IMR-90 (cell line): Measurements from ENCODE around the gene IFI27L2. TPM values are rescaled to one million over a fixed set of nuclear protein-coding genes. Genes with fewer than 3 reads are reported as not detected.

Source experiments
- ATAC-seq: fragments of 200-7000 bp; cut with Tn5 transposase; 2 replicates; pipeline ENCODE4 v1.9.1; 2020; ENCODE audit warnings: low read depth, mild to moderate bottlenecking, moderate library complexity
- BruUV-seq: library from RNA; stranded (reverse); fragments of 400-500 nt; replicated peaks from 2 replicates; lab custom pipeline; 2021; lab: Mats Ljungman, UMichigan
- CTCF ChIA-PET: fragments of 300-600 bp; formaldehyde crosslinking; extraction: SDS; loops from one replicate; lab custom pipeline; 2021; ENCODE audit warnings: antibody characterized with exemption; lab: Yijun Ruan, JAX
- POLR2A ChIA-PET: fragments of 300-600 bp; sonication (Branson Sonifier 250); formaldehyde crosslinking; loops from one replicate; lab custom pipeline; 2022; ENCODE audit warnings: antibody characterized with exemption; ENCODE audit not compliant: unreplicated experiment; lab: Charles Lee
- DNase-seq: peaks from one replicate; pipeline ENCODE4 v3.0.0; 2013
- H2AFZ ChIP-seq: replicated peaks from 2 replicates; pipeline ENCODE3; 2013; ENCODE audit warnings: low read length, mild to moderate bottlenecking; ENCODE audit not compliant: poor library complexity
- H2AK5ac ChIP-seq: 2 replicates; pipeline ENCODE4 v1.6.1; 2013; ENCODE audit warnings: low read depth, low read length, inconsistent platforms
- H2AK9ac ChIP-seq: replicated peaks from 2 replicates; pipeline ENCODE3; 2013; ENCODE audit warnings: mild to moderate bottlenecking, low read depth, low read length, moderate library complexity; ENCODE audit not compliant: poor library complexity
- H2BK120ac ChIP-seq: 2 replicates; pipeline ENCODE4 v1.6.1; 2013; ENCODE audit warnings: low read depth, low read length, inconsistent platforms
- H2BK15ac ChIP-seq: 3 replicates; pipeline ENCODE4 v1.6.1; 2013; ENCODE audit warnings: low read depth, low read length, inconsistent platforms
- H2BK20ac ChIP-seq: 2 replicates; pipeline ENCODE4 v1.6.1; 2013; ENCODE audit warnings: low read depth, mild to moderate bottlenecking, inconsistent platforms, low read length, moderate library complexity
- H2BK5ac ChIP-seq: 2 replicates; pipeline ENCODE4 v1.6.1; 2013; ENCODE audit warnings: mild to moderate bottlenecking, low read depth, low read length, inconsistent platforms; ENCODE audit not compliant: poor library complexity, severe bottlenecking
- H3K14ac ChIP-seq: replicated peaks from 2 replicates; pipeline ENCODE4 v1.6.1; 2013; ENCODE audit warnings: low read depth, low read length, inconsistent platforms
- H3K18ac ChIP-seq: 2 replicates; pipeline ENCODE4 v1.6.1; 2013; ENCODE audit warnings: low read depth, low read length, control low read depth
- H3K23ac ChIP-seq: 2 replicates; pipeline ENCODE4 v1.6.1; 2013; ENCODE audit warnings: low read depth, low read length, inconsistent platforms
- H3K27ac ChIP-seq: 2 replicates; pipeline ENCODE4 v1.5.1; 2013; ENCODE audit warnings: mild to moderate bottlenecking, control low read depth, low read length; ENCODE audit not compliant: insufficient read depth
- H3K27me3 ChIP-seq: 2 replicates; pipeline ENCODE4 v1.6.1; 2013; ENCODE audit warnings: low read length; ENCODE audit not compliant: control insufficient read depth, insufficient read depth
- H3K36me3 ChIP-seq: 2 replicates; pipeline ENCODE4 v1.6.1; 2013; ENCODE audit warnings: low read length, mixed read lengths; ENCODE audit not compliant: control insufficient read depth, insufficient read depth
- H3K4ac ChIP-seq: 2 replicates; pipeline ENCODE4 v1.6.1; 2013; ENCODE audit warnings: low read depth, low read length, inconsistent platforms
- H3K4me1 ChIP-seq: 2 replicates; pipeline ENCODE4 v1.6.1; 2013; ENCODE audit warnings: low read length, mixed read lengths; ENCODE audit not compliant: control insufficient read depth, insufficient read depth
- H3K4me2 ChIP-seq: 2 replicates; pipeline ENCODE4 v1.6.1; 2013; ENCODE audit warnings: low read depth, mild to moderate bottlenecking, control low read depth, low read length, moderate library complexity
- H3K4me3 ChIP-seq: 2 replicates; pipeline ENCODE4 v1.5.1; 2013; ENCODE audit warnings: low read depth, mild to moderate bottlenecking, control low read depth, low read length, moderate library complexity; ENCODE audit not compliant: insufficient read depth
- H3K56ac ChIP-seq: 2 replicates; pipeline ENCODE4 v1.6.1; 2013; ENCODE audit warnings: low read length, inconsistent platforms; ENCODE audit not compliant: insufficient read depth; ENCODE audit errors: extremely low read depth
- H3K79me1 ChIP-seq, 2 experiments: 2 replicates each; pipeline ENCODE4 v1.6.1; 2013; ENCODE audit warnings: low read length in 2 of 2, inconsistent platforms in 1 of 2, low read depth in 1 of 2
- H3K9ac ChIP-seq: 2 replicates; pipeline ENCODE4 v1.6.1; 2013; ENCODE audit warnings: low read depth, low read length, control low read depth
- H3K9me1 ChIP-seq: 2 replicates; pipeline ENCODE4 v1.6.1; 2013; ENCODE audit warnings: low read length, inconsistent platforms; ENCODE audit not compliant: insufficient read depth
- H3K9me3 ChIP-seq: 2 replicates; pipeline ENCODE4 v1.6.1; 2013; ENCODE audit warnings: low read length; ENCODE audit not compliant: control insufficient read depth, insufficient read depth
- H4K20me1 ChIP-seq: 2 replicates; pipeline ENCODE4 v1.6.1; 2013; ENCODE audit warnings: low read length, inconsistent platforms; ENCODE audit not compliant: insufficient read depth
- H4K5ac ChIP-seq: 2 replicates; pipeline ENCODE4 v1.6.1; 2013; ENCODE audit warnings: mild to moderate bottlenecking, low read depth, low read length, control low read depth
- H4K8ac ChIP-seq, 2 experiments: 2 replicates each; pipeline ENCODE4 v1.6.1; 2013; ENCODE audit warnings: low read depth in 2 of 2, low read length in 2 of 2, control low read depth in 1 of 2, inconsistent platforms in 1 of 2
- H4K91ac ChIP-seq: 2 replicates; pipeline ENCODE4 v1.6.1; 2013; ENCODE audit warnings: low read depth, low read length, inconsistent platforms; ENCODE audit not compliant: insufficient read depth
- BHLHE40 ChIP-seq: fragments of 150-350 bp; IDR thresholded peaks from 2 replicates; pipeline ENCODE4 v1.6.1; 2016; ENCODE audit warnings: mild to moderate bottlenecking, low read depth, low read length
- CEBPB ChIP-seq: IDR thresholded peaks from 2 replicates; pipeline ENCODE4 v1.6.1; 2012; ENCODE audit warnings: low read depth, low read length, improper control_type of control experiment
- CHD1 ChIP-seq: IDR thresholded peaks from 2 replicates; pipeline ENCODE4 v1.6.1; 2012; ENCODE audit warnings: low read depth, low read length, improper control_type of control experiment
- FOS ChIP-seq: fragments of 150-350 bp; IDR thresholded peaks from 2 replicates; pipeline ENCODE4 v1.6.1; 2016; ENCODE audit warnings: low read depth, low read length
- MAFK ChIP-seq: IDR thresholded peaks from 2 replicates; pipeline ENCODE4 v1.6.1; 2012; ENCODE audit warnings: low read depth, low read length, improper control_type of control experiment
- MAZ ChIP-seq: IDR thresholded peaks from 2 replicates; pipeline ENCODE4 v1.6.1; 2012; ENCODE audit warnings: low read depth, mild to moderate bottlenecking, low read length, improper control_type of control experiment, moderate library complexity, borderline replicate concordance
- MXI1 ChIP-seq: IDR thresholded peaks from 2 replicates; pipeline ENCODE4 v1.6.1; 2012; ENCODE audit warnings: low read depth, mild to moderate bottlenecking, low read length, moderate library complexity, borderline replicate concordance
- NFE2L2 ChIP-seq: fragments of 150-350 bp; IDR thresholded peaks from 2 replicates; pipeline ENCODE4 v1.6.1; 2016; ENCODE audit warnings: low read depth, mild to moderate bottlenecking, low read length
- POLR2A ChIP-seq: IDR thresholded peaks from 2 replicates; pipeline ENCODE4 v1.6.1; 2012; ENCODE audit warnings: mild to moderate bottlenecking, low read depth, low read length
- RAD21 ChIP-seq: IDR thresholded peaks from 2 replicates; pipeline ENCODE4 v1.6.1; 2012; ENCODE audit warnings: low read length, improper control_type of control experiment
- RCOR1 ChIP-seq: IDR thresholded peaks from 2 replicates; pipeline ENCODE4 v1.6.1; 2012; ENCODE audit warnings: mild to moderate bottlenecking, low read length, improper control_type of control experiment; ENCODE audit not compliant: insufficient replicate concordance
- RFX5 ChIP-seq: IDR thresholded peaks from 2 replicates; pipeline ENCODE4 v1.8.0; 2012; ENCODE audit warnings: low read depth, mild to moderate bottlenecking, low read length, moderate library complexity
- SMC3 ChIP-seq: fragments of 150-350 bp; IDR thresholded peaks from 2 replicates; pipeline ENCODE4 v1.6.1; 2016; ENCODE audit warnings: low read depth, mild to moderate bottlenecking, antibody characterized with exemption, low read length, moderate library complexity
- WGBS, 2 experiments: methylation state at CpG; one replicate each; pipeline versions ENCODE4 v1.1.5 to v1.1.7; 2013; ENCODE audit warnings: missing lambda C conversion rate in 2 of 2; ENCODE audit not compliant: insufficient read length in 1 of 2; ENCODE audit errors: extremely low coverage in 2 of 2; 5-methylcytosine and 5-hydroxymethylcytosine counted together
- dilution Hi-C: fragments of 300-500 bp; cut with HindIII; formaldehyde crosslinking; loops from one replicate; pipeline ENCODE4 v1.14.3; 2018; ENCODE audit warnings: low sequenced_read_pairs; ENCODE audit not compliant: unreplicated experiment
- in situ Hi-C: fragments of 300-500 bp; cut with MboI; formaldehyde crosslinking; loops from 3 replicates; pipeline ENCODE4 v1.14.3; 2019; ENCODE audit warnings: low sequenced_read_pairs, inconsistent platforms, mixed read lengths
- intact Hi-C: fragments of 100-400 bp; cut with micrococcal nuclease; formaldehyde crosslinking; loops from 2 replicates; pipeline ENCODE4 v1.10.0; 2022
- polyA plus RNA-seq, 3 experiments: library from polyadenylated mRNA; depleted of rRNA; stranded (reverse); fragments of >200 nt; gene quantifications; 2 replicates each; pipeline ENCODE4 v1.2.3, GENCODE V29; 2012; ENCODE audit warnings: low replicate concordance in 1 of 3
- total RNA-seq: library from RNA; depleted of rRNA; stranded (reverse); fragments of >200 nt; gene quantifications from 2 replicates; pipeline ENCODE4 v1.2.3, GENCODE V29; 2012
- TF ChIP-seq, protein P1 (sequence below): conservative IDR thresholded peaks from 2 replicates; pipeline ENCODE4 v1.5.1; 2012; ENCODE audit warnings: mild to moderate bottlenecking, low read depth, low read length, improper control_type of control experiment
- TF ChIP-seq, protein P2 (sequence below): fragments of 150-350 bp; IDR thresholded peaks from 2 replicates; pipeline ENCODE4 v1.6.1; 2016; ENCODE audit warnings: low read depth, mild to moderate bottlenecking, low read length, moderate library complexity, borderline replicate concordance
- TF ChIP-seq, protein P3 (sequence below): fragments of 150-350 bp; IDR thresholded peaks from 2 replicates; pipeline ENCODE4 v1.6.1; 2017; ENCODE audit warnings: mild to moderate bottlenecking, antibody characterized with exemption, low read length, low read depth

IFI27L2 gene
- total and polyA plus RNA-seq, 2 of the 4 experiments (the other 2 are of a cell fraction), result 43.0 to 187 TPM

- no peak overlapping the region for H3K4ac ChIP-seq
- H2BK120ac ChIP-seq, result no peak overlapping the region
- BruUV-seq, result no TSS peak
- WGBS, 2 experiments, result no CpG with 5 or more reads among the region's 1 CpG
- peaks cover 23% of the 10 kb centered on the region for H3K27me3 ChIP-seq
- H3K9ac ChIP-seq, result no peak overlapping the region
- no peak overlapping the region for H3K56ac ChIP-seq
- H2BK15ac ChIP-seq, result no peak overlapping the region
- H2AK9ac ChIP-seq, result no peak overlapping the region
- H3K4me3 ChIP-seq, result no peak overlapping the region
- POLR2A ChIA-PET, result no interaction called here
- no peaks in the 10 kb centered on the region for H3K9me1 ChIP-seq
- ATAC-seq (no peak), DNase-seq (no peak)
- no peaks in the 10 kb centered on the region for H3K4me1 ChIP-seq
- intact Hi-C loops (loop anchor here (2.0 kb wide), 1 partner anchor 41 kb away; no protein-coding TSS in a partner anchor), in situ Hi-C loops (no loop called here), dilution Hi-C loops (no loop called here)
- H3K18ac ChIP-seq, result no peak overlapping the region
- H4K20me1 ChIP-seq, result no peaks in the 10 kb centered on the region
- no peaks in the 10 kb centered on the region for H3K79me1 ChIP-seq
- H3K36me3 ChIP-seq, result no peaks in the 10 kb centered on the region
- H3K4me2 ChIP-seq, result no peak overlapping the region
- H3K9me3 ChIP-seq, result no peaks in the 10 kb centered on the region
- no peak overlapping the region for H4K91ac ChIP-seq
- no peak overlapping the region for H3K23ac ChIP-seq
- no peak overlapping the region for H2BK5ac ChIP-seq
- H3K14ac ChIP-seq, result no peak overlapping the region
- H4K8ac ChIP-seq, result no peak overlapping the region
- TF ChIP-seq, protein P1, sequence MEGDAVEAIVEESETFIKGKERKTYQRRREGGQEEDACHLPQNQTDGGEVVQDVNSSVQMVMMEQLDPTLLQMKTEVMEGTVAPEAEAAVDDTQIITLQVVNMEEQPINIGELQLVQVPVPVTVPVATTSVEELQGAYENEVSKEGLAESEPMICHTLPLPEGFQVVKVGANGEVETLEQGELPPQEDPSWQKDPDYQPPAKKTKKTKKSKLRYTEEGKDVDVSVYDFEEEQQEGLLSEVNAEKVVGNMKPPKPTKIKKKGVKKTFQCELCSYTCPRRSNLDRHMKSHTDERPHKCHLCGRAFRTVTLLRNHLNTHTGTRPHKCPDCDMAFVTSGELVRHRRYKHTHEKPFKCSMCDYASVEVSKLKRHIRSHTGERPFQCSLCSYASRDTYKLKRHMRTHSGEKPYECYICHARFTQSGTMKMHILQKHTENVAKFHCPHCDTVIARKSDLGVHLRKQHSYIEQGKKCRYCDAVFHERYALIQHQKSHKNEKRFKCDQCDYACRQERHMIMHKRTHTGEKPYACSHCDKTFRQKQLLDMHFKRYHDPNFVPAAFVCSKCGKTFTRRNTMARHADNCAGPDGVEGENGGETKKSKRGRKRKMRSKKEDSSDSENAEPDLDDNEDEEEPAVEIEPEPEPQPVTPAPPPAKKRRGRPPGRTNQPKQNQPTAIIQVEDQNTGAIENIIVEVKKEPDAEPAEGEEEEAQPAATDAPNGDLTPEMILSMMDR, result no peak
- TF ChIP-seq CEBPB (no peak), POLR2A (no peak), MXI1 (no peak), MAZ (no peak), BHLHE40 (no peak), RFX5 (no peak), NFE2L2 (no peak), MAFK (no peak), RCOR1 (no peak), SMC3 (no peak), RAD21 (no peak), CHD1 (no peak), FOS (no peak)
- TF ChIP-seq, protein P2, sequence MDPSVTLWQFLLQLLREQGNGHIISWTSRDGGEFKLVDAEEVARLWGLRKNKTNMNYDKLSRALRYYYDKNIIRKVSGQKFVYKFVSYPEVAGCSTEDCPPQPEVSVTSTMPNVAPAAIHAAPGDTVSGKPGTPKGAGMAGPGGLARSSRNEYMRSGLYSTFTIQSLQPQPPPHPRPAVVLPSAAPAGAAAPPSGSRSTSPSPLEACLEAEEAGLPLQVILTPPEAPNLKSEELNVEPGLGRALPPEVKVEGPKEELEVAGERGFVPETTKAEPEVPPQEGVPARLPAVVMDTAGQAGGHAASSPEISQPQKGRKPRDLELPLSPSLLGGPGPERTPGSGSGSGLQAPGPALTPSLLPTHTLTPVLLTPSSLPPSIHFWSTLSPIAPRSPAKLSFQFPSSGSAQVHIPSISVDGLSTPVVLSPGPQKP, result no peak
- TF ChIP-seq, protein P3, sequence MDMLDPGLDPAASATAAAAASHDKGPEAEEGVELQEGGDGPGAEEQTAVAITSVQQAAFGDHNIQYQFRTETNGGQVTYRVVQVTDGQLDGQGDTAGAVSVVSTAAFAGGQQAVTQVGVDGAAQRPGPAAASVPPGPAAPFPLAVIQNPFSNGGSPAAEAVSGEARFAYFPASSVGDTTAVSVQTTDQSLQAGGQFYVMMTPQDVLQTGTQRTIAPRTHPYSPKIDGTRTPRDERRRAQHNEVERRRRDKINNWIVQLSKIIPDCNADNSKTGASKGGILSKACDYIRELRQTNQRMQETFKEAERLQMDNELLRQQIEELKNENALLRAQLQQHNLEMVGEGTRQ, result no peak
- H2BK20ac ChIP-seq, result no peak overlapping the region
- H3K27ac ChIP-seq, result no peak overlapping the region
- H2AK5ac ChIP-seq, result no peak overlapping the region
- H4K5ac ChIP-seq, result no peak overlapping the region
- H2AFZ ChIP-seq, result no peak overlapping the region
- CTCF ChIA-PET, result no interaction called here
Observed at GRCh38 chr14:94177806-94178205, 48.4 kb upstream of the IFI27L2 start.
